IMR-90 (cell line): ENCODE data around the gene ZNF273. TPM values are rescaled to one million over a fixed set of nuclear protein-coding genes. Genes with fewer than 3 reads are reported as not detected.

Experiments used
- ATAC-seq: fragments of 200-7000 bp; cut with Tn5 transposase; 2 replicates; pipeline ENCODE4 v1.9.1; 2020; ENCODE audit warnings: low read depth, mild to moderate bottlenecking, moderate library complexity
- BruUV-seq: library from RNA; stranded (reverse); fragments of 400-500 nt; replicated peaks from 2 replicates; lab custom pipeline; 2021; lab: Mats Ljungman, UMichigan
- CTCF ChIA-PET: fragments of 300-600 bp; formaldehyde crosslinking; extraction: SDS; loops from one replicate; lab custom pipeline; 2021; ENCODE audit warnings: antibody characterized with exemption; lab: Yijun Ruan, JAX
- POLR2A ChIA-PET: fragments of 300-600 bp; sonication (Branson Sonifier 250); formaldehyde crosslinking; loops from one replicate; lab custom pipeline; 2022; ENCODE audit warnings: antibody characterized with exemption; ENCODE audit not compliant: unreplicated experiment; lab: Charles Lee
- DNase-seq: peaks from one replicate; pipeline ENCODE4 v3.0.0; 2013
- H2AFZ ChIP-seq: replicated peaks from 2 replicates; pipeline ENCODE3; 2013; ENCODE audit warnings: low read length, mild to moderate bottlenecking; ENCODE audit not compliant: poor library complexity
- H2AK5ac ChIP-seq: 2 replicates; pipeline ENCODE4 v1.6.1; 2013; ENCODE audit warnings: low read depth, low read length, inconsistent platforms
- H2AK9ac ChIP-seq: replicated peaks from 2 replicates; pipeline ENCODE3; 2013; ENCODE audit warnings: mild to moderate bottlenecking, low read depth, low read length, moderate library complexity; ENCODE audit not compliant: poor library complexity
- H2BK120ac ChIP-seq: 2 replicates; pipeline ENCODE4 v1.6.1; 2013; ENCODE audit warnings: low read depth, low read length, inconsistent platforms
- H2BK15ac ChIP-seq: 3 replicates; pipeline ENCODE4 v1.6.1; 2013; ENCODE audit warnings: low read depth, low read length, inconsistent platforms
- H2BK20ac ChIP-seq: 2 replicates; pipeline ENCODE4 v1.6.1; 2013; ENCODE audit warnings: low read depth, mild to moderate bottlenecking, inconsistent platforms, low read length, moderate library complexity
- H2BK5ac ChIP-seq: 2 replicates; pipeline ENCODE4 v1.6.1; 2013; ENCODE audit warnings: mild to moderate bottlenecking, low read depth, low read length, inconsistent platforms; ENCODE audit not compliant: poor library complexity, severe bottlenecking
- H3K14ac ChIP-seq: replicated peaks from 2 replicates; pipeline ENCODE4 v1.6.1; 2013; ENCODE audit warnings: low read depth, low read length, inconsistent platforms
- H3K18ac ChIP-seq: 2 replicates; pipeline ENCODE4 v1.6.1; 2013; ENCODE audit warnings: low read depth, low read length, control low read depth
- H3K23ac ChIP-seq: 2 replicates; pipeline ENCODE4 v1.6.1; 2013; ENCODE audit warnings: low read depth, low read length, inconsistent platforms
- H3K27ac ChIP-seq: 2 replicates; pipeline ENCODE4 v1.5.1; 2013; ENCODE audit warnings: mild to moderate bottlenecking, control low read depth, low read length; ENCODE audit not compliant: insufficient read depth
- H3K27me3 ChIP-seq: 2 replicates; pipeline ENCODE4 v1.6.1; 2013; ENCODE audit warnings: low read length; ENCODE audit not compliant: control insufficient read depth, insufficient read depth
- H3K36me3 ChIP-seq: 2 replicates; pipeline ENCODE4 v1.6.1; 2013; ENCODE audit warnings: low read length, mixed read lengths; ENCODE audit not compliant: control insufficient read depth, insufficient read depth
- H3K4ac ChIP-seq: 2 replicates; pipeline ENCODE4 v1.6.1; 2013; ENCODE audit warnings: low read depth, low read length, inconsistent platforms
- H3K4me1 ChIP-seq: 2 replicates; pipeline ENCODE4 v1.6.1; 2013; ENCODE audit warnings: low read length, mixed read lengths; ENCODE audit not compliant: control insufficient read depth, insufficient read depth
- H3K4me2 ChIP-seq: 2 replicates; pipeline ENCODE4 v1.6.1; 2013; ENCODE audit warnings: low read depth, mild to moderate bottlenecking, control low read depth, low read length, moderate library complexity
- H3K4me3 ChIP-seq: 2 replicates; pipeline ENCODE4 v1.5.1; 2013; ENCODE audit warnings: low read depth, mild to moderate bottlenecking, control low read depth, low read length, moderate library complexity; ENCODE audit not compliant: insufficient read depth
- H3K56ac ChIP-seq: 2 replicates; pipeline ENCODE4 v1.6.1; 2013; ENCODE audit warnings: low read length, inconsistent platforms; ENCODE audit not compliant: insufficient read depth; ENCODE audit errors: extremely low read depth
- H3K79me1 ChIP-seq, 2 experiments: 2 replicates each; pipeline ENCODE4 v1.6.1; 2013; ENCODE audit warnings: low read length in 2 of 2, inconsistent platforms in 1 of 2, low read depth in 1 of 2
- H3K9ac ChIP-seq: 2 replicates; pipeline ENCODE4 v1.6.1; 2013; ENCODE audit warnings: low read depth, low read length, control low read depth
- H3K9me1 ChIP-seq: 2 replicates; pipeline ENCODE4 v1.6.1; 2013; ENCODE audit warnings: low read length, inconsistent platforms; ENCODE audit not compliant: insufficient read depth
- H3K9me3 ChIP-seq: 2 replicates; pipeline ENCODE4 v1.6.1; 2013; ENCODE audit warnings: low read length; ENCODE audit not compliant: control insufficient read depth, insufficient read depth
- H4K20me1 ChIP-seq: 2 replicates; pipeline ENCODE4 v1.6.1; 2013; ENCODE audit warnings: low read length, inconsistent platforms; ENCODE audit not compliant: insufficient read depth
- H4K5ac ChIP-seq: 2 replicates; pipeline ENCODE4 v1.6.1; 2013; ENCODE audit warnings: mild to moderate bottlenecking, low read depth, low read length, control low read depth
- H4K8ac ChIP-seq, 2 experiments: 2 replicates each; pipeline ENCODE4 v1.6.1; 2013; ENCODE audit warnings: low read depth in 2 of 2, low read length in 2 of 2, control low read depth in 1 of 2, inconsistent platforms in 1 of 2
- H4K91ac ChIP-seq: 2 replicates; pipeline ENCODE4 v1.6.1; 2013; ENCODE audit warnings: low read depth, low read length, inconsistent platforms; ENCODE audit not compliant: insufficient read depth
- BHLHE40 ChIP-seq: fragments of 150-350 bp; IDR thresholded peaks from 2 replicates; pipeline ENCODE4 v1.6.1; 2016; ENCODE audit warnings: mild to moderate bottlenecking, low read depth, low read length
- CEBPB ChIP-seq: IDR thresholded peaks from 2 replicates; pipeline ENCODE4 v1.6.1; 2012; ENCODE audit warnings: low read depth, low read length, improper control_type of control experiment
- CTCF ChIP-seq: conservative IDR thresholded peaks from 2 replicates; pipeline ENCODE4 v1.5.1; 2012; ENCODE audit warnings: mild to moderate bottlenecking, low read depth, low read length, improper control_type of control experiment
- ELK1 ChIP-seq: fragments of 150-350 bp; IDR thresholded peaks from 2 replicates; pipeline ENCODE4 v1.6.1; 2016; ENCODE audit warnings: low read depth, mild to moderate bottlenecking, low read length, moderate library complexity, borderline replicate concordance
- FOS ChIP-seq: fragments of 150-350 bp; IDR thresholded peaks from 2 replicates; pipeline ENCODE4 v1.6.1; 2016; ENCODE audit warnings: low read depth, low read length
- MAFK ChIP-seq: IDR thresholded peaks from 2 replicates; pipeline ENCODE4 v1.6.1; 2012; ENCODE audit warnings: low read depth, low read length, improper control_type of control experiment
- MAZ ChIP-seq: IDR thresholded peaks from 2 replicates; pipeline ENCODE4 v1.6.1; 2012; ENCODE audit warnings: low read depth, mild to moderate bottlenecking, low read length, improper control_type of control experiment, moderate library complexity, borderline replicate concordance
- MXI1 ChIP-seq: IDR thresholded peaks from 2 replicates; pipeline ENCODE4 v1.6.1; 2012; ENCODE audit warnings: low read depth, mild to moderate bottlenecking, low read length, moderate library complexity, borderline replicate concordance
- NFE2L2 ChIP-seq: fragments of 150-350 bp; IDR thresholded peaks from 2 replicates; pipeline ENCODE4 v1.6.1; 2016; ENCODE audit warnings: low read depth, mild to moderate bottlenecking, low read length
- POLR2A ChIP-seq: IDR thresholded peaks from 2 replicates; pipeline ENCODE4 v1.6.1; 2012; ENCODE audit warnings: mild to moderate bottlenecking, low read depth, low read length
- RAD21 ChIP-seq: IDR thresholded peaks from 2 replicates; pipeline ENCODE4 v1.6.1; 2012; ENCODE audit warnings: low read length, improper control_type of control experiment
- RCOR1 ChIP-seq: IDR thresholded peaks from 2 replicates; pipeline ENCODE4 v1.6.1; 2012; ENCODE audit warnings: mild to moderate bottlenecking, low read length, improper control_type of control experiment; ENCODE audit not compliant: insufficient replicate concordance
- RFX5 ChIP-seq: IDR thresholded peaks from 2 replicates; pipeline ENCODE4 v1.8.0; 2012; ENCODE audit warnings: low read depth, mild to moderate bottlenecking, low read length, moderate library complexity
- SMC3 ChIP-seq: fragments of 150-350 bp; IDR thresholded peaks from 2 replicates; pipeline ENCODE4 v1.6.1; 2016; ENCODE audit warnings: low read depth, mild to moderate bottlenecking, antibody characterized with exemption, low read length, moderate library complexity
- USF2 ChIP-seq: fragments of 150-350 bp; IDR thresholded peaks from 2 replicates; pipeline ENCODE4 v1.6.1; 2017; ENCODE audit warnings: mild to moderate bottlenecking, antibody characterized with exemption, low read length, low read depth
- WGBS, 2 experiments: methylation state at CpG; one replicate each; pipeline versions ENCODE4 v1.1.5 to v1.1.7; 2013; ENCODE audit warnings: missing lambda C conversion rate in 2 of 2; ENCODE audit not compliant: insufficient read length in 1 of 2; ENCODE audit errors: extremely low coverage in 2 of 2; 5-methylcytosine and 5-hydroxymethylcytosine counted together
- dilution Hi-C: fragments of 300-500 bp; cut with HindIII; formaldehyde crosslinking; loops from one replicate; pipeline ENCODE4 v1.14.3; 2018; ENCODE audit warnings: low sequenced_read_pairs; ENCODE audit not compliant: unreplicated experiment
- in situ Hi-C: fragments of 300-500 bp; cut with MboI; formaldehyde crosslinking; loops from 3 replicates; pipeline ENCODE4 v1.14.3; 2019; ENCODE audit warnings: low sequenced_read_pairs, inconsistent platforms, mixed read lengths
- intact Hi-C: fragments of 100-400 bp; cut with micrococcal nuclease; formaldehyde crosslinking; loops from 2 replicates; pipeline ENCODE4 v1.10.0; 2022
- polyA plus RNA-seq, 3 experiments: library from polyadenylated mRNA; depleted of rRNA; stranded (reverse); fragments of >200 nt; gene quantifications; 2 replicates each; pipeline ENCODE4 v1.2.3, GENCODE V29; 2012; ENCODE audit warnings: low replicate concordance in 1 of 3
- total RNA-seq: library from RNA; depleted of rRNA; stranded (reverse); fragments of >200 nt; gene quantifications from 2 replicates; pipeline ENCODE4 v1.2.3, GENCODE V29; 2012

Gene ZNF273
- total and polyA plus RNA-seq, 2 of the 4 experiments (the other 2 are of a cell fraction), result 1.5 to 2.7 TPM

GRCh38 chr7:64888901-64889685 is 14.0 kb upstream of the ZNF273 start:
- H3K4me2 ChIP-seq, result peak overlapping the region; percentile 61
- H3K36me3 ChIP-seq, result no peaks in the 10 kb centered on the region
- H3K4me1 ChIP-seq, result no peaks in the 10 kb centered on the region; the same call in 1 of the 2 replicates
- peak overlapping the region; percentile 28 for H2AK9ac ChIP-seq
- no peak overlapping the region for H3K23ac ChIP-seq
- no TSS peak for BruUV-seq
- no peak overlapping the region for H3K14ac ChIP-seq
- H2BK15ac ChIP-seq, result no peak overlapping the region
- H3K56ac ChIP-seq, result no peak overlapping the region
- POLR2A ChIA-PET, result no interaction called here
- H2BK20ac ChIP-seq, result no peak overlapping the region
- WGBS, 2 experiments, result 1% methylated on average over 12 of the region's 60 CpGs; no CpG with 5 or more reads in 1 of the 2 experiments
- in situ Hi-C loops, result no loop called here
- no peak overlapping the region for H2BK5ac ChIP-seq
- dilution Hi-C loops, result no loop called here
- H2AK5ac ChIP-seq, result no peak overlapping the region
- no peak overlapping the region for H4K8ac ChIP-seq
- H3K27me3 ChIP-seq, result peaks cover 55% of the 10 kb centered on the region
- no peaks in the 10 kb centered on the region for H3K9me1 ChIP-seq
- no peak for DNase-seq
- no peak overlapping the region for H3K4ac ChIP-seq
- no peak overlapping the region for H3K18ac ChIP-seq
- CTCF ChIA-PET, result no interaction called here
- H3K9me3 ChIP-seq, result peaks cover 2% of the 10 kb centered on the region; the same call in 1 of the 2 replicates
- no peak overlapping the region for H4K91ac ChIP-seq
- H4K5ac ChIP-seq, result no peak overlapping the region
- intact Hi-C loops, result no loop called here
- H3K9ac ChIP-seq, result no peak overlapping the region
- no peaks in the 10 kb centered on the region for H4K20me1 ChIP-seq
- H3K27ac ChIP-seq, result no peak overlapping the region
- peak; percentile 52 for ATAC-seq
- no peaks in the 10 kb centered on the region for H3K79me1 ChIP-seq
- H2BK120ac ChIP-seq, result no peak overlapping the region
- H3K4me3 ChIP-seq, result peak overlapping the region; percentile 43
- H2AFZ ChIP-seq, result peak overlapping the region; percentile 91
- TF ChIP-seq POLR2A (no peak), NFE2L2 (no peak), ELK1 (no peak), BHLHE40 (no peak), FOS (no peak), USF2 (no peak), SMC3 (no peak), RFX5 (no peak), RAD21 (no peak), MAZ (no peak), CEBPB (no peak), CTCF (no peak), MAFK (no peak), RCOR1 (no peak), MXI1 (no peak)
